ENCODE data around the gene ASF1A.

DNA sequence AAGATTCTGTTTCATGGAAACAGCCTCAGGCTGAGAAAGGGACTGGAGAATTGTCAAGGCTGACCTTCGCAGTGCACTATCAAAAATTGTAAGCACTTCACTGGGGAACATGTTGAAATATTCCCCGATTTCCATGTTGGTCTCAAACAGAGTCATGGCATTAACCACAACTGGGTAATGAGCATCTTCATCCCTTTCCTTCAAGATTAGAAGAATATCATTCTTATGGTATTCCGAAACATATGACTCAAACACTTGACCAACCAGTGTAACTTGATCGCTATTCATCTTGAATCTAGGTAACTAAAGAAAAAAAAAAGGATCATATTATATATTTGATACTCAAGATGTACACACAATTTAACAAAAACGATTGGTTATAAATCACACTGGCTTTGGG is 37.5 kb downstream of the ASF1A start:
- TF ChIP-seq, protein P1, sequence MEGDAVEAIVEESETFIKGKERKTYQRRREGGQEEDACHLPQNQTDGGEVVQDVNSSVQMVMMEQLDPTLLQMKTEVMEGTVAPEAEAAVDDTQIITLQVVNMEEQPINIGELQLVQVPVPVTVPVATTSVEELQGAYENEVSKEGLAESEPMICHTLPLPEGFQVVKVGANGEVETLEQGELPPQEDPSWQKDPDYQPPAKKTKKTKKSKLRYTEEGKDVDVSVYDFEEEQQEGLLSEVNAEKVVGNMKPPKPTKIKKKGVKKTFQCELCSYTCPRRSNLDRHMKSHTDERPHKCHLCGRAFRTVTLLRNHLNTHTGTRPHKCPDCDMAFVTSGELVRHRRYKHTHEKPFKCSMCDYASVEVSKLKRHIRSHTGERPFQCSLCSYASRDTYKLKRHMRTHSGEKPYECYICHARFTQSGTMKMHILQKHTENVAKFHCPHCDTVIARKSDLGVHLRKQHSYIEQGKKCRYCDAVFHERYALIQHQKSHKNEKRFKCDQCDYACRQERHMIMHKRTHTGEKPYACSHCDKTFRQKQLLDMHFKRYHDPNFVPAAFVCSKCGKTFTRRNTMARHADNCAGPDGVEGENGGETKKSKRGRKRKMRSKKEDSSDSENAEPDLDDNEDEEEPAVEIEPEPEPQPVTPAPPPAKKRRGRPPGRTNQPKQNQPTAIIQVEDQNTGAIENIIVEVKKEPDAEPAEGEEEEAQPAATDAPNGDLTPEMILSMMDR (IDR thresholded peaks at IDR 0.05): no peak
- TF ChIP-seq POLR2A (IDR thresholded peaks at IDR 0.05): no peak

Measured in transverse colon (tissue), 3 donors.